Right renal pelvis (tissue), 4 donors: ENCODE data around the gene GLIS2. TPM values are rescaled to one million over a fixed set of nuclear protein-coding genes. Genes with fewer than 3 reads are reported as not detected.

Experiments used
- DNase-seq, 4 donors: peaks; one replicate each; pipeline ENCODE4 v3.0.0-alpha.2; 2013; ENCODE audit warnings: low read depth in 4 of 4, low spot score in 3 of 4, missing footprints in 1 of 4
- polyA plus RNA-seq, 4 donors: library from polyadenylated mRNA; unstranded; fragments of 120-200 nt; gene quantifications; one replicate each; pipeline ENCODE4 v1.2.1, GENCODE V29; 2013; ENCODE audit not compliant: insufficient read length in 4 of 4

Gene GLIS2
- polyA plus RNA-seq: 10 to 100 TPM; 41.2 to 55.1 (median 42.4) TPM

DNA sequence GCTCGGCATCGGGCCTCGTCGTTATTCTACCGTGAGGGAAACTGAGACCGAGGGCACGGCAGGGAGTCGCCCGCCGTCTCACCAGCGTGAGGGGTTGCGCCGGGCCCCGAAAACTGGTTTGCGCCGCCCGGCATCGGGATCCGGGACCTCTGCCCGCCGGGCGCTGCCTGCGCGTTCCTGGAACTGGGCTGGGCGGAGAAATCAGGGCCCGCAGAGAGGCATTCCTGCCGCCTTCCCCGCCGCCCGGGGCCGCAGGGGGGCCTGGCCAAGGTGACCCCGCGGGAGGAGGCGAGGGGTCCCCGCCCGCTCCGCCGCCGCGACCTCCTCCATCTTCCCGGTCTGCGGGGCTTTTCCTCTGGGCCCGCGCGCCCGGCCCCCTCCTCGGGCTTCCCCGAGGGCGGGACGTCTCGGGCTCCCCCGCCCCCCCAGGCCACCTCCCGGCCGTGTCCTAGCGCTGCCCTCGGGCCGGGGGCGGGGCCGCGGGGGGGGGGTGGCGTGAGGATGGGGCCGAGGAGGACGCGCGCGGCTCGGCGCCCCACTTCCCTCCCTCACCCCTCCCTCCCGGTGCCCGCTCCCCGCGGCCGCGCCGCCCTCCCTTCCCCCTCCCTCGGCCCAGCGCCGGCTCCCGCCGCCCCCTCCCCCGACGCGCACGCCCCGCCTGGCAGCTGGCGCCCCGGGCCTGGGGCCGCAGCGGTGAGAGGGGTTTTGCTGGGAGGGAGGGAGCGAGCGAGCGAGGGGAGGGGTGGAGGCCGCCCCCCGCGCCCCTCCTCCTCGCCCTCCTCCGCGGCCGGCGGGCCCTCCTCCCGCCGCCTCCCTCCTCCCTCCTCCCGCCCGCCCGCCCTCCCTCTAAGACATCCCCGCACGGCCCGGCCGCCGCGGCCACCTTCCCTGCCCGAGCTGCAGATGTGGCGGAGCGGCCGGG, at the start of gene GLIS2:
GLIS2 (plus strand) TSS at position 882 of the 922 bp plus-strand sequence. CDS start 16,214 bp downstream, outside the sequence.
- DNase-seq: peak in 1 of 4 donors; percentile 80

DNA sequence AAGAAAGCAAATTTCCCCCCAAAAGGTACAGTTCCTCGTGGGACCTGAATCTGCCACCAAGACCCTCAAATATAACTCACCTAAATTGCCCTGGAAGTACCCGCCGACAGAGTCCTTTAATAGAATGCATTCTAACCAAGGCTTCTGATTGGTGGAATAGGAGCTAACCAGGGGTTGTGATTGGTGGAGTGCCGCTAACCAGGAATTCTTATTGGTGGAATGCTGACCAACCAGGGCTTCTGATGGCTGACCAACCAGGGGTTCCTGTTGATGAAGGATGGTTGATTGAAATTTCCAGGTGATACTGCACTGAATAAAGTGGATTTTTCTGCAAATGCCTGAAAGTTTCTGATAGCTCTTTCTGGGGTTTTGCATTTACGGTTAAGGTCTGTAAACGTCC, 49.5 kb upstream of the GLIS2 start:
- DNase-seq: no peak

DNA sequence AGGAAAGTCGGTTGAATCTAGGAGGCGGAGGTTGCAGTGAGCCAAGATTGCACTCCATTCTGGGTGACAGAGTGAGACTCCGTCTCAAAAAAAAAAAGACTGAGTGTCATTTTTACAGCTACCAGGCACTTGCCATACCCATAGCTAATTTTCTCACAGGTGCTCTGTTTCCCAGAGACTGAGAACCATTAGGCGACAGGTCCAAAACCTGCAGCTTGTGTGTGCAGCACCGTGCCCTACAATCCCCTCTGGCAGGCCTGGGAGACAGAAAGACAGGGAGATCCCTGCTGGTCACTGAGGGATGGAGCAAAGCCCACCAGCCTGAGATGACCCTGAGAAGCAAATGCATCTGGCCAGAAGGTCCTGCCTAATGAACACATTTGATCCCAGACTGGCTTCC, 45.8 kb upstream of the GLIS2 start:
- no peak for DNase-seq

DNA sequence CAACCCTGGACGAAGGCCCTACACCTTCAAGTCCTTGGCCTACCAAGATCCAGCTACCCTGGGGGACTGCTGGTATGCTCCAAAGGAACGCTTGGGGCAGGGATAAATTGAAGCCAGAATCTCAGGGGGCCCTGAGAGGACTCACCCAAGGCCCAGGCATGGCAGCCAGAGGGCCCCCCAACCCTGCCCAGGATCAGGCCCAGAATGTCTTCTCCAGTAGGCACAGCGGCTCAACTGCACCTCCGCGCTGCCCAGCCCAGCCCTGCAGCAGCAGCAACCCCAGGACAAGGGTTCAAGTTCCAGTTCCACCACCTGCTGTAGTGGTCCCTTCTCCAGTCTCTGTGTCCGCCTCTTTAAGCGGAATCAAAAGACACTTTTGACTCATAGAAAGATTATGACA, 45.3 kb upstream of the GLIS2 start:
- no peak for DNase-seq

DNA sequence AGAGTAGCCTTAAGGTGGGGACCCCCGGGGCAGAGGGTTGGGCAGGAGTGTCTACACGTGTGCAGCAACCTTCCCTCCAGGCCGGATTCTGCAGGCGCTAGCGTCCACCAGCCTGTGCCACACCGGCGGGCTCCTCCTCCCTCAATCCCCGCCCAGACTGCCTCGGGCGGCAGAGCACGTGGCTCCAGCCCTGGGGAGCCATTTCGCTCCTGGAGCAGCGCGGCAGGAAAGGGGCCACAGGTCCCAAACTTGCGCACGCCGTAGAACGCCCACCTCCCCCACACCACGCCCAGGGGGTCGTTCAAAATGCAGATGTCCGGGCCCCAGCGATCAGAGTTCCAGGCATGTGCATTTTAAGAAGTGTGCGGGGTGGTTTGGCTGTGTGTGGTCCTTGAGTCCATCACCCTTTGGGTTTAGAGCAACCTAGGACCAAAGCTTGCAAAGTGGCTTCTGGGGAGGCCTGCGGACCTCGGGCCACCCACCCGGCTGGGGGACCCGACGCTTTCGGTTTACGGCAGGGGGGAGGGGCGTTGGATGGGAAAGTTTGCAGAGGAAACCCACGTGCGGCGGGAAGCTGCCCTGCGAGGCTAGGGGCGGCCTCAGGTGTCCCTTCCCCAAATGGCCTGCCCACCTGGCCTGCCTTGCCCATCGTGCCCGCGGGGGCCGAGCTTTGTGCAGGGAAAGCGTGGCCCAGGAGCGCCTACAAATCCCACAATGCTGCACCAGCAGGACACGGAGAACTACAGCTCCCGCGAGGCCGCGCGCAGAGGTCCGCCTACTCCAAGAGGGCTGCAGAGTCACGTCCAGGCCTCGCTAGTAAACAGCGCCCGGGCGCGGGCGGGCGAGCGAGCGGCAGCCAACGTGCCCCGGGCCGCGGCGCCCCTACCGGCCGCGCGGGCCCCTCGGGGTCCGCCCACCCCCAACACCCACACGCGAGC, 44.4 kb upstream of the GLIS2 start:
- peak; percentile 77 to 86 (median 78) for DNase-seq

DNA sequence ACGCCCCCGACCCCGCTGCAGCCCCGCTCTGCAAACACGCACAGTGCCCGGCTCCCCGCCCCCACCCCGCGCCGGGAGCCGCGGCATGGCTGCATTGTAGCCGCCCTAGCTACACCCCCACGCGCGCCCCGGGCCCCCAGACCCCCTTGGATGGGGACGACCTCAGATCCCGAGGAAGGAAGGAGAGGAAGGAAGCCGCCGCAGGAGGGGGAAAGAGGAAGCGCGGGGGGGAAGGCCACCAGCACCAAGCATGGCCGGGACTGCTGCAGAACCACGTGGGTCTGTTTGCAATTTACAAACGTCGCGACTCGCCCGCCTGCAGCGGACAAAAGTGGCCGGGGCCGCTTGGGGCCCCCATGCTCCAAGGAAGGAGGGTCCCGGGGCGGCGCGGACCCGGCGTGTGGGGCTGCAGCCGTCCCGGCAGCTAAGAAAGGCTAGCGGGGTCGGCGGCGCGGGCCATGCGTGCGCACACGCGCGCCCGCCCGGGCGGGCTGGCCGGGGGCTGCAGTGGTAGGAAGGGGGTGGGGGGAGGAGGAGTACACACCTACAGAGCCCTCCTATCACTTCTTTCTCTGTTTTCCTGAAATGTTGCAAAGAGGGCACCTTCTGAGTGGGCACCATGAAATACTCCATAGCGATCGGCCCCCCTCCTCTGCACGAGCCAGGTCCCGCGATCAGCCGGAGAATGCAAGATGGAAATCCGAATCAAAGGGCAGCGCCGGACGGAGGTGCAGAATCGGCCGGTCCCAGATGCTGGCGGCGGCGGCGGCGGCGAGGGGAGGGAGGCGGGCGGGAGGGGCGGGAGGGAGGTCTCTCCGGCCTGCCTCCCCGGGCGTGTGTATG, 43.5 kb upstream of the GLIS2 start:
- DNase-seq: peak in 1 of 4 donors; percentile 33

DNA sequence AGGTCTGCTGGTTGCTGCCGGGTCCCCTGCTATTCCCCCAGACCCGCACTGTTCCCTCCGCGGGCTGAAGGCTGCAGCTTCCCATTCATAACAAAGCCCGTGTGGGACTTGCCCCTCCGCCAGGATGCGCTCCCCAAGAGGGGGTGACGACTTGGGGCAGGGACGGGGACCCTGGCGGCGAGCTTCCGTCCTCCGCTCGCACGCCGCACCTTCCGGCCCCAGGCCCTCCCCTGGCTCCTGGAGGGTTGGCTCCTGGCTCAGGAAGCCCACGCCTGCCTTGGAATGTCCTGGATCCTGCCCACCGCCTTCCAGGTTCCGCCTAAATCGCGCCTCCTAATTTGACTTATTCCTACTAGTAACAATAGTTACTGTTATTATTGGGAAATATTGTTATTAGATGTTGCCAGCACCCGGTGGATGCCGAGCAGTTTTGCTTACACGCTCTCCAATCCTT, 42.0 kb upstream of the GLIS2 start:
- DNase-seq: no peak

DNA sequence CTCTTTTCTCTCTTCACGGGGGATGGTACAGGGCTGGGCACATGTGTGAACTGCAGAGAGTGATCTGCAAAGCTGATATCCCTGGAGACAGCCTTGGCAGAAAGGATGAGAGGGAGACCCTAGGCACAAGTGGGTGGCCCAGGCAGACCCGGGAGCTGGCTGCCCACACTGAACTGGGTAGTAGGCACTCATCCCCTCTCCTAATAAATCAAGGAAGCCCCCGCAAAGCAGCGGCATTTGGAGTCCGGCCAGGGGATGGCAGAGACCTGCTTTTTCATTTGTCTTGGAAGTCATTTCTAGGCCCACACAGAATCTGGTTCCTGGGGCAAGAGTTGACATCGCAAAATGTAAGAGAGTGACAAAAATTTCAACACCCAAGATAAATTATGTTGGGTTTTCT, 40.0 kb upstream of the GLIS2 start:
- no peak for DNase-seq

DNA sequence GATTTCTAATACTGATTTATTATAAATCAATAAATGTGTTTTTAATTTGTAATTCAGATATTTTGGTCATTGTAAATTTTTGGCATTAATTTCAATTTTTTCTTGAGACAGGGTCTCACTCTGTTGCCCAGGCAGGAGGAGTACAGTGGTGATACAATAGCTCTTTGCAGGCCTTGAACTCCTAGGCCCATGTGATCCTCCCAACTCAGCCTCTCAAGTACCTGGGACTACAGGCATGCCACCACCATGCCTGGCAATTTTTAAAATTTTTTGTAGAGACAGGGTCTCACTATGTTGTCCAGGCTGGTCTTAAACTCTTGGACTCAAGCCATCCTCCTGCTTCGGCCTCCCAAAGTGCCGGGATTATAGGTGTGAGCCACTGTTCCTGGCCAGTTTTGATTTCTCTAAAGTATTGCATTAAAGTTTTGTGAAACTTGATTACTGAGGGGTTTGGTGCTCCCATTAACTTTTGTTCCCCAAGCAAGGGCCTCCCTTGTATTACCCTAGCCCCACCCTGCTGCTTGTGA, 37.8 kb upstream of the GLIS2 start:
- no peak for DNase-seq

DNA sequence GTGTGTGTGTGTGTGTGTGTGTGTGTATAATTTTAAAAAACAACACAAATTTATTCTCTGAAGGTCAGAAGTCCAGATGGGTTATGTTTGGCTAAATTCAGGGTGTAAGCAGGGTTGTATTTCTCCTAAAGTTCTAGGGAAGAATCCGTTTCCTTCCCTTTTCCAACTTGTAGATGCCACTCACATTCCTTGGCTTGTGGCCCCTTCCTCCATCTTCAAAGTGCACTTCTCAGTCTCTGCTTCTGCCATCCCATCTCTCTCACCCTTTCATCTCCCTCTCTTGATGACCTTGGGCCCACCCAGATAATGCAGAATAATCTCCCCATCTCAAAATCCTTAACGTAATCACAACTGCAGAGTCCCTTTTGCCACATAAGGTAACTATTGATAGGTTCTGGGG, 35.2 kb upstream of the GLIS2 start:
- DNase-seq: no peak

DNA sequence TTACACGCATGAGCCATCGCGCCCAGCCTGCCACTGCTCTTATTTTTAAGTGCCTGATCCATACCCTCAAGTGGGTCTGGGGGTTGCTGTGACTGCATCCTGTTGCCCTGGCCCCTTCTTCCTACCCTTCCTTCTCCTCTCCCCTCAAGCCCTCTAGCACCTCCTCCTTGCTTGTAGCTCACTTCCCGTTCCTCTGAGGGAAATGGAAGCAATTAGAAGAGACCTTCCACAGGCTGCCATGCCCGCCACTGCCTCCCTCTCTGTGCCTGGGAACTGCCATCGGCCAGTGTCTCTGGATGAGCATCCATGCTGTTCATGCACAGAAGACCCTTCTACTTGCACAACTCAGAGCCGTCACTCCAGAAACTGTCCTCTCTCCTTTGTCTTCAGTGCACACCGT, 32.4 kb upstream of the GLIS2 start:
- DNase-seq: no peak

DNA sequence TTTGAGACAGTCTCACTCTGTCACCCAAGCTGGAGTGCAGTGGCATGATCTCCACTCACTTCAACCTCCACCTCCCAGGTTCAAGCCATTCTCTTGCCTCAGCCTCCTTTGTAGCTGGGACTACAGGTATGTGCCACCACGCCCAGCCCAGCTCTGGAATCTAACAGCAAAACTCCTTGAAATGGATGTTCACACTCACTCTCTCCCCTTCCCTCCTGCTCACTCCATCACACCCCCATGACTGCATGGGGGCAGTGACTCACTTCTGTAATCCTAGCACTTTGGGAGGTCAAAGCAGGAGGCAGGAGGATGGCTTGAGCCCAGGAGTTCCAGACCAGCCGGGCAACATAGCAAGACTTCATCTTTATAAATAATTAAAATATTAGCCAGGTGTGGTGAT, 31.9 kb upstream of the GLIS2 start:
- DNase-seq: no peak

DNA sequence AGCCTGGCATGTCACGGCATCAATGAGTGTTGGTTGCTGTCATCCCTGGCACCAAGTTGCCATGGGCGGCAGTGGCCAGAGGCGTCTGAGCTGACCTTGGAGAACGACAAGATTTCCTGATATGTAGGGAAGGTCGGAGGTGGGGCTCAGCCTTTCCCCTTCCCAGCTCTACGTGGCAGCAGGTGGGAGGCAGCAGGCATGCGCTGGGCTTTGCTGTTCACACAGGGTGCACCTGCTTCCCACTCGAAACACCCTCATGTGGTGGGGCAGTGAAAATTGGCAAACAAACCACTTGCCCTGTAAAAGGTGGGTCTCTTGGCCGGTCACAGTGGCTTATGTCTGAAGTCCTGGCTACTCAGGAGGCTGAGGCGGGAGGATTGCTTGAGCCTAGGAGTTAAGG, 30.7 kb upstream of the GLIS2 start:
- no peak for DNase-seq

DNA sequence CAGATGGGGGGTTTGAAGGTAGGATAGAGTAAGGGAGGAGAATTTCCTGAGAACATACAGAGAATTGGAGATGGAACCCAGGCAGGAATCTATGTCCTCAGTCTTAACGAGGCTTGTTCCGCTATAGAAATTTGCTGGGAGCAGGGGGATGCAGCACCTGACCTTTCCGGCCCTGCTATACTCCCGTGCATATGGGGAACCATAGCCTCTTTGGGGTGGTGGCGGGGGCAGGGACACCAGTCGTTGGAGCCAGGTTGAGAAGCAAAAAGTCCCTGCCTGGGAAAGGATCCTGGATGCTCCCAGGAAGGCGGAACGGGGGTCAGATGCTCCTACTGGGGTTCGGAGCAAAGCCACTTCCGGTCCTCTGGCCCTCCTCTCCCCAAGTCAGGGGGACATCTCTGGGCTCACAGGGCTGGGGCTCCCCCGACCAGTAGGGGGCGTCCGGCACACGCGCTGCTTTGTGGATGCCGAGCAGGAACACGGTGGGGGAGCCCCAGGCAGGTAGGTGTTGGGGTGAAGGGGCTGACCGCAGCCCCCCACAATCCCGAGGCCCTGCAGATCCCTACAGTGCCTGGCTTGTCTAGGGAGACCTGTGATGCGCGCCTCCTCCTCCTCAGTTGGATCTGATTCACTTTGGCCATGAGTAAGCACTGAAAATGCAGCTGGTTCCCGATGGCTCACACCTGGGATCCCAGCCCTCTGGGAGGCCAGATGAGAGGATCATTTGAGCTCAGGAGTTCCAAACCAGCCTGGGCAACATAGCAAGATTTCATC, 27.5 kb upstream of the GLIS2 start:
- peak in 1 of 4 donors; percentile 44 for DNase-seq

DNA sequence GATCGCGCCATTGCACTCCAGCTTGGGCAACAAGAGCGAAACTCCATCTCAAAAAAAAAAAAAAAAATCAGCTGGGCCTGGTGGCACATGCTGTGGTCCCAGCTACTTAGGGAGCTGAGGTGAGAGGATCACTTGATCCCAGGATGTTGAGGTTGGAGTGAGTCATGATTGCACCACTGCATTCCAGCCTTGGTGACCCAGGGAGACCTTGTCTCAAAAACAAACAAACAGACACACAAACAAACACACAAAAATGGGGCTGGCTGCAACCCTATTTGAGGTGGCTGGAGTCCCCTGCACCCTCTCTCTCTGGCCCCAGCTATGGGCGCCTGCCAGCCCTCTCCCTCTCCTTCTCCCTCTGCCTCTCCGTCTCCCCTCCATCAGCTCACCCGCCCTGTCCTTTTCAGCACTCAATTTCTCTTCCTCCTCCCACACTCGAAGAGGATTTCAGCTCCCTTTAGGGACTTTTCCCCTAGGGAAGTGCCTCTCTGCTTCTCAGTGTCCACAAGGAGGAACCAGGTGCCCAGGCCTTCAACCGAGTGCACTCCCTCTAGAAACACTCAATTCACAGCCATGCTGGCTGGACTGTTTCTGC, 25.5 kb upstream of the GLIS2 start:
- DNase-seq: no peak

DNA sequence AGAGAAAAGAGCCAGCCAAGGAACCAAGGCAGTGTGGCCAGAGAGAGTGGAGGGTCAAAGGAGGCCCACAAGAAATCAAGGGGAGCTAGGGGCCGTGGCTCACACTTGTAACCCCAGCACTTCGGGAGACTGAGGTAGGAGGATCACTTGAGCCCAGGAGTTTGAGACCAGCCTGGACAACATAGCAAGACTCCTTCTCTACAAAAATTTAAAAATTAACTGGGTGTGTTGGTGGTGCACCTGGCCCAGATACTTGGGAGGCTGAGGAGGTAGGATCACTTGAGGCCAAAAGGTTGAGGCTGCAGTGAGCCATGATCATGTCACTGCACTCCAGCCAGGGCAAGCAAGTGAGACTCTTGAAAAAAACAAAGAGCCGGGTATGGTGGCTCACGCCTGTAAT, 24.2 kb upstream of the GLIS2 start:
- no peak for DNase-seq

DNA sequence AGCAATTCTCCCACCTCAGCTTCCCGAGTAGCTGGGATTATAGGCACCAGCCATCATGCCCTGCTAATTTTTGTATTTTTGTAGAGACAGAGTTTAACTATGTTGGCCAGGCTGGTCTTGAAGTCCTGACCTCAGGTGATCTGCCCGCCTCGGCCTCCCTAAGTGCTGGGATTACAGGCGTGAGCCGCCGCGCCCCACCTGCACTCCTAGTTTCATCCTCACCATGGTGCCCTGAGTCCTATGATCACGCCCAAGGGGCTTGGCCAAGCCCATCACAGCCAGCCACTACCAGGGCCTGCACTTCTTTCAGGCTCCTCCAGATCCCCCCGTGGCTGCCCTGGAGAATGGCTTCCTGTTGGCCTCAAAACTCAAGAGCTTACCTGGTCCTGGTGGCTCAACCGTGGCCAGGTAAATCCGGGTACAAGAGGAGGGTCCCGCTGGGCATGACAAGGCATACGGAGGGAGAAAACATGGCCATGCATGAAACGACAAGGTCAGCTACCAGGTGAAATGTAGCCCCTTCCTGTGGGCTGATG, 22.6 kb upstream of the GLIS2 start:
- DNase-seq: no peak

DNA sequence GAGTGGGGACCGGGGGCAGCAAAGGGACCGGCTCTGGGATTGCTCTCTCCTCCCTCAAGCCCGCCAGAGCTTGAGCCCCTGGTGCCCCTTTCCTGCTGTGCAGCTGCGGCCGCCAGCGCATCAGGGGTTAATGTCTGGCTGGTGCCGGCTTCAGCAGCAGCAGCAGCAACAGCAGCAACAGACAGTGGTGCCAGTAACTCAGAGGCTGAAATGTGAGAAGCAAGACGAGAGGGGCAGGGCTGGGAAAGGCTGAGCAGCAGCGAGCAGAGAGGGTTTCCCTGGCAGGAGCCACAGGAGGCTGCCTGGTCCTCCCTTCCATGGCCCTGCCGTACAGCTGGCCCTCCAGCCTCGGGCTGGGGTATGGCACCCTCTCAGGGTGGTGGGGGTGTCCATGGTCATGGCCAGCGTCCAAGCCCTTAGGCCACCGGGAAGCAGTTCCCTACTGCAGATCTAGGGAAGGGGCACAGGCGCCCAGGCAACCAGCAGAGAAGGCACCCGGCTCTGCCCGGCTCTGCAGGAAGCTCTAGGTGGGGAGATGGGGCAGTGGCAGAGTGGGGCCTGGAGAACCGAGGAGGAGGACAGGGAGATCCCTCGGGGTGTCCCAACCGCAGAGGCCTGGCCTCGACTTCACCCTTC, 21.9 kb upstream of the GLIS2 start:
- DNase-seq: peak in 1 of 4 donors; percentile 58
